HG03175 (cell line): Measurements from ENCODE around the gene PLCH1.

ENCODE experiments used
- ATAC-seq: cut with Tn5 transposase; IDR thresholded peaks from one replicate; pipeline ENCODE4 v1.9.1; 2021; ENCODE audit warnings: mild to moderate bottlenecking, moderate library complexity; ENCODE audit not compliant: unreplicated experiment

Gene PLCH1

DNA sequence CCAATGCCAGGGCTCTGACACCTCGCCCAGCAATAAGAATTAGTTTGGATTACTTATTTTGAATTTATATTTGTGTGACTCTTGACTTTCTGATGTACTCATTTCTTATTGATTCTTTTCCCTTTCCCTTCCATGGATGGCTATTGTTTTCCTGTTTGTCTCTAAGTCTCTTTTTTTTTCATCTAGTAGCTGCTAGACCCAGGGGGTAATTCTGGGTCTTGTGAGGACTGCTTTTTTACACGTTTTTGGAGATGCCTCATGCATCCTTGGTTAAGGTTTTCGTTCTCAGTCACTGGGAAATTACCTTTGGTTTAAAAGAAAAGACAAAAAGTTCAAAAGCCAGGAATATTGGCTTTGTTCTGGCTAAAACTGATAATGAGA, 381.2 kb downstream of the PLCH1 start:
- ATAC-seq: no peak

DNA sequence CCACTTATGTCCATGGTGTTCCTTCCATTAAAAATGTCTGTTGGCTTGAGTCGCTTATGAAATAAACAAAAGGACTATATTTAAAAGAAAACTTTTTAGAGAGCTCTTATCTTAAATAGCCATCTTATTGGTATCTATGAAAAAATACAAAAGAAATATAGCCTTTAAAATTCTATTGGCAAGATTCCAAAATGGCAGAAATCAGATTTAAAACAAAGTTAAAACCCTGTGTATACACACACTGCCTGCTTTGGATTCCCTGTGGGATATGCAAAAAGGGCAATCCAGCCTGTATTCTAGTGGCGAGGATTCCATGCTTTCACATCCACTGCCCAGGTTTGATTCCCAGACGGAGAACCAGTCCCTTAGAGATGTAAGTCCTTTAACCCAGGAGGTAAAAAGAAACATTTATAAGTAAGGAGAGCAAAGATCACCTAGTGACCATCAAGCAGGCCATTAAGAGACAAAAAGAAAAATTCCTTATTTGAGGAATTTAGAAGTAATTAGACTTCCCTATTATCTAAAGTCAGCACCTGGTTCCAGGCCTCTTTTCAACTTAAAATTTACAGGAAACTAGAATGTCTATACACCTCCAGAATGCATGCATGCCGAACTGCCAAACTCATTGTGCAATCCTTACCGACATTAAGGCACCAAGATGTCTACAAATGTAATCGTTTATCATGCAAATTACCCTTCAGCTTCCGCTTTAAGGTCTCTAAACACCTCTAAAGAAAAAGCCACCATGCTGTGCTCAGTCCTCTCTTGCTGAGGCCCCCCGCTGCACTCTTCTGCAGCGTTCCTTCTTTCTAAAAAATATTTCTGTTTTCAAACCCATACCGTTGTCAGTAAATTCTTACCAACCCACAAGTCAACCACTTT, 381.8 kb downstream of the PLCH1 start:
- ATAC-seq: no peak

DNA sequence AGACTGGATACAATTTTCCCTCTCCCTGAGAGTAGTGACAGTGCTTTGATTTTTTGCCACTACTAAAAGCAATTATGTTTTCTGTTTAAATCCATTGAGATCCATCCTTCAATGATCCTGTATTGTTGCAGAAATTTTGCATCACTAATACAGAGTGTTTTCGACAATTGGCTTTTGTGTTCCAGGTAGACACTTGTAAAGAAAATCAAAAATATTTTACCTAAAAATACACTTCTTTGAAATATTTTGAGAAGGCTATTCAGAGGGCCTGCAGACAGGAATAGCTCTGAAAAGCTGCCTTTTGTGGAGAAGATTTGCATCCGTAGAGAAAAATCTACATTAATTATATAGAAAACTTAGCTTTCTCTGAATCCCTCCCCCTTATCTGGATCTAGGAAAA, 384.6 kb downstream of the PLCH1 start:
- no peak for ATAC-seq

DNA sequence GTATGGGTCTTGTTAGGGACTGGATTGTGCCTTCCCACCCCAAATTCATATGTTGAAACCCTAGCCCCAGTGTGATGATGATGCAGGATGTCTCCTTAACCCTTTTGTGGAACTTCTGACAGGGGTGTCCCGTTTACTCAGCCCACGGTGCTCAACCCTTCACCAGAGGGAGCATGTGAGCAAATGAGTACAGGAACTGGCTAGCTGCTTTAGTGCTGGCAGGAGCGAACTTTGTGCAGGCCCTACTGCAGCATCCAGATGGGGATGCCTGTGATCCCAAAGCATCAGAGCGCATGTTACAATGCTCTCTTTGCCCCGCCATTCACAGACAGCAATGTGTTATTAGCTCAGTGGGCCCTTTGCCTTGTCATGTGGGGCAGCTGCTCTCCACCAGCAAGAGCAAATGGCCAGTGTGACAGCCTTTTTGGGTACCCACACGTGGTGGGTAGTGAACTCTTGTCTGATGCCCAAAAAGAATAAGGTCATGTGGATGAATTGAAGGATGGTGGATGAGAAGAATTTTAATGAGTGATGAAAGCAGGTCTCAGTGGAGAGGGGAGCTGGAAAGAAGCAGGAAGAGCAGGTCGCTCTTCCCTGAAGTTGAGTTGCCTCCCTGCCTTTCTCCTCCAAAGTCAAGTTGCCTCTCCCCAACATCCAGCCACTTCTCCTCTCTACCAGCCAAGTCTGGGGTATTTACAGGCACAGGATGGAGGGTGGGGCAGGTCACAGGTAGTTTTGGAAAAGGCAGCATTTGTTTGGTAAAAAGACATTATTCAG, 388.1 kb downstream of the PLCH1 start:
- no peak for ATAC-seq

DNA sequence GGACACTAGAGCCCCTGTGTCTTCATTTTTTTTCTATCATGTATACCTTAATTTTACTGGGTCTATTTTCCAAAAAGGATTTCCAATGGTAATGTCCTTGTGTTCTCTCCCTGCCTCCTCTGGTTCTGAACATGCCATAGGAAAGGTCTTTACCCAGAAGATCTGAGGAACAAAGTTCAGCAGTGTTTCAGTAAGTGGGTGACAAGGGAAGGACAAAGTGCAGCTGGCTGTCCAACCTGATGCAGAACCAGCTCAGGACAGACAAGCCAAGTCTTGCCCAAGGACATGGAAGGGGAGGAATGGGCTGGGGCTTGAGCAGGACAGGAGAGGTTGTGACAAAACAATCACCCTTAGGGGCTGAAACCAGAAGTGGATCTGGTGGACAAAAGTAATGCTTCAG, 390.2 kb downstream of the PLCH1 start:
- no peak for ATAC-seq

DNA sequence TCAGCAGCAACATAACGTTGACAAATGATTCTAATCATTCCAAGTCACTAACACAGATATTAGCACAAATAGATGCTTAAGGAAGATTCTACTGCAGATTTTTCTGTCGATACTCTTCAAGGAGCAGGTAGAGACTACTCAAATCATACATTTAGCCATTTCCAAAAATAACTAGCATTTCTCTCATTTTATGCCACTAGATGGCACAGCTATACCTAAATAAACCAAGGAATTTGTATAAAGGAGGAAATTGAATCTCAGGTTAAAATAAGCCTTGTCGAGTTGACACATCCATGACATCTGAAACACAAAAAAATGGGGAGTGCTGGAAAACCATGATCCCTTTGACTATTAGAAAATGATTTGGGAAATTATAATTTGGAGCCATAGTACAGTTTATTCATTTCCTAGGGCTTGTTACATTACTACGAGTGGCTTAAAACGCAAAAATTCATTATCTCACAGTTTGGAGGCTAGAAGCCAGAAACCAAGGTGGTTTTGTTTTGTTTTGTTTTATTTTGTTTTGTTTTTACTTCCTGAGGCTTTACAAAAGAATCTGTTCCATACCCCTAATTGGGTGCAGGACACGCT, 391.9 kb downstream of the PLCH1 start:
- ATAC-seq: no peak

DNA sequence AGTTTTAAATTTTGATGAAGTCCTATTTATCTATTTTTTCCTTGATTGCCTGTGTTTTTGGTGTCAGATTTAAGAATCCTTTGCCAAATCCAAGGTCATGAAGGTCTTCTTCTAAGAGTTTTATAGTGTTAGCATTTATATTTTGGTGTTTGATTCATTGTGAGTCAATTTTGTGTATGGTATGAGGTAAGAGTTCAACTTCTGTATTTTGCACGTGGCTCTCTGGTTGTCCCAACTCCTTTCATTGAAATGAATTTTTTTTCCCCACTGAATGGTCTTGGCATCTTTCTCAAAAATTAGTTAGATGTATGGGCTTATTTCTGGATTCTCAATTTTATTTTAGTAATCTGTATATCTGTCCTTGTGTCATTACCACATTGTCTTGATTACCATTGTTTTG, 394.3 kb downstream of the PLCH1 start:
- ATAC-seq: no peak

DNA sequence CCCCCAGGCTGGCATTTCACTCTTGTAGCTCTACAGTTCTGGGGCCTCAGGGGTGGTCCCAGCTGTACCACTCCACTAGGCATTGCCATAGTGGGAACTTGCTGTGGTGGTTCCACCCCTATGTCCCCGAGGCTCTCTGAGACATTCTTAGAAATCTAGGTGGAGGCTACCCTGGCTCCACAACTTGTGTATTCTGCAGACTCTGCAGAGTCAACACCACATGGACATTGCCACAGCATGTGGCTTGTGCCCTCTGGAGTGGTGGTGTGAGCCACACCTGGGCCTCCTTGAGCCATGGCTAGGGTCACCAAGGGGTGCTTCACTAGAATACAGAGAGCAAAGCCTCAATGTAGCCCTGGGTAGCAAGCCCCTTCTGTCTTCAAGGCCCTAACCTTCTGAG, 397.0 kb downstream of the PLCH1 start:
- ATAC-seq: no peak

DNA sequence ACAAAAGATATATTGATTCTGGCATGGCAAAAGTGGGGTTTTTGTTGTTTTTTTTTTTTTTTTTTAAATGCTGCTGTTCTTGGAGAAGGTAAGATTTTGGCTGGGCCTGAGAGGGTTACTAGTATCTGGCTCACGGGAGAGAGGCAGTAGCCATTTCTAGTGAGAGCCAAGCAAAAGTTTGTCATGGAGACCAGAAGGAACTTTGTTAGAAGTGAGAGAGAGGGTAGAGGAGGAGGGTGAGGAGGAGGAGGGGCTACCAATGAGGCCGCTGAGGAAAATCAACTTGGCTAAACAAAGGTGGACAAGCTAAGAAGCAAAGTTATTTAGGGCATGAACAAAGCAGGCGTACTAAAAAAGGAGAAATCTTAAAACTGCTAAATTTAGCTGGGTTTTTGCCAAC, 402.5 kb downstream of the PLCH1 start:
- no peak for ATAC-seq

DNA sequence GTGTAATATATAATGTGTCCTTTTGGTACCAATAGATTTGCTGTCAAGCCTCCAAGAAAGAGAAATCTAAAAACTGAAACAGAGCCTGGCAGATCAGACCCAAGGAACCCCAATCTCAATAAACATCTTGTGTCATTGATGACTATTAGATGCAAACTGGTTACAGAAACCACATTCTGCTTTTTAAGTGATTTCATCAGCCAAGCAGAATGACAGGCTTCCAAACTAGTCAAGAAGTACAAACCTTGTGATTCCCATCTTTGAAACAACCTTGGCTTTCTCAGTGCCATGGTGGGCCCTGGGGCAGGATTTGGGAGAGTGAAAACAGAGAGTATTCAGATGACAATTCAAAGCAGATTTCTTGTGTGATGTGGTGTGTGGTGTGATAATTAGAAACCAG, 405.8 kb downstream of the PLCH1 start:
- ATAC-seq: no peak

DNA sequence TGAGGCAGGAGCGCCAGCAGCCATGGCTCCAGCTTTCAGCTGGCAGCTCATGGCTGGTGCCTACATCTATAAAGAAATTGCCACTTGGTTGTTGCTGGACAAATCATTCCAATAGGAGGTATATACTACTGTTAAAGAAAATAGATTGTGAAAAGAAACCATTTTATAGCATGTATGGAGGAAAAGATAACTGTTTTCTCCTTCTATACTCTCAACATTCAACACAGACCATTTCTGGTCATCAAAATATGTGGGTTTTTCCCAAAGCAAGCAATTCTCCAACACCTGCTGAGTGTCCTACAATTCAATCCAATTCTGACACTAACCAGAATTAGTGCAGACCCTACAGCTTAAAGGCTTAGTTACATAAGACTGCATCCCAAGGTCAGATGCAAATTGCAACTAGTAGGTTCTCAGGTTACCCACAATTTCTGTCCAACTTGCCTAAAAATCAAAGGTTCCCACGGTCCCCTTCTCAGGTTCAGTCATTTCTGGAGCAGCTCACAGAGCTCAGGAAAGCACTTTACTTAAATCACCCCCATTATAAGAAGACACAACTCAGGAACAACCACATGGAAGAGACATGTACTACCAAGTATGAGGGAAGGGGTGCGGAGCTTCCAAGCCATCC, 409.0 kb downstream of the PLCH1 start:
- ATAC-seq: no peak

DNA sequence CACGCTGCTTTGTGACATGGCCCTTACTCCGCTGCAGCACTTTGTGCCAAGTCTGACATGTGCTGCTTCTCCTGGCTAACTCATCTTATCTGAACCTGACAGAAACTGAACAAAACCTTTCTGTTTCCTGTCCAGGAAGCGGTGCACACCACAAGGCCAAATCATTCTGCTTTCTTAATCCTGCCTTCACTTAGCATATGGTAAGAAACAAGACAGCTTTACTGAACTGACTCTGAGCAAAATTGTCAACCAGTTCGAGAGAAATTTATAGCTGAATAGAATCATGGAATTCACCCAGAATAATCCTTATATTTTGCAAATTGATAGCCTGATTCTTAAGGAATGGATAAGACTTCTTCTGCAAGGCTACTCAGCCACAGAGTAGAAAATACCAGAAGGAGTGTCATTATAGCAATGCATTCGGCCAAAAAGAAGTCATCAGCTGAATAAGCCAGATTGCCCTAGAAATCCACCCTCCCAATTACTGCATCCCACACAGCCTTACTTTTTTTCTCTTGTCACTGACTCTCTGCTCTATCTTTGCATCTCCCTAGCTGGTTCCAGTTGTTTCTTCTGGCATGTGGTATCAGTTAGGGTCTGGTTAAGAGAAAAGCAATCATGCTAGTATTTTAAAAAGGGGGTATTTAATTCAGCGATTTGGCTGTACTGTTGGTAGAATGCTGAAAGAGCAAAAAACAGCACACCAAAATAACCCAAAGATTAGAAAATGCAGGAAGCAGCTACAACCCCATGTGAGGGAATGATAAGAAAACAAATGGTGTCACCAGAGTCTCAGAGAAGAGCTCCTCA, 409.8 kb downstream of the PLCH1 start:
- peak; percentile 88 for ATAC-seq

DNA sequence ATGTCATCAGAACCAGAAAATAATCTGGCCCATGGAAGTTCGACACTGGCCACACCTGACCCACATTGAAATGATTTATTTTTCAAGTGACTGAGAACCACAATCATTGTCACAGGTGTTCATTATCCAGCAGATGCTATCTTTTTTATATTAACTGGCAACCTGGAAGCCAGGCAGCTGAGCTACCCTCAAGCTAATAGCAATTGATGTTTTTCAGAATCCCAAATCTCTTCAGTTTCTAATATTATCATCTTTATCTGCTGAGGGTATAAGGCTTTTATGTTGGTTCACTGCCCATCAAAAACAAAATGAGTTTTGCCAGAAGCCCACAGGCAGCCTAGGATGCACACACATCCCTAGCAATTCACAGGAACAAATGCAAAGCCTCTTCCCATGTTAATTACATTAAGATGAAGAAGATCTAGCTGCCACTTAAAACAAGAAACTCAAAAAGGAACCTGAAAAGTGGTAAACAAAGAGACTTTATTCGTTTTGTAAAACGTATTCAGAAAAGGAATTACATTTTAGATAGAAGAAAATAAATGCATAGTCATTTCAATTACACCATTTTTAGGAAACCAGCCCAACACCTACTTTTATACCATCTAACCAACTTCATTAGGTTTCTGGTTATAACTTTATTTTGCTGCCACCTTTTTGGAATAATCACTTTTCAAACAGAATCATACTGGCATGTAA, 410.5 kb downstream of the PLCH1 start:
- no peak for ATAC-seq

DNA sequence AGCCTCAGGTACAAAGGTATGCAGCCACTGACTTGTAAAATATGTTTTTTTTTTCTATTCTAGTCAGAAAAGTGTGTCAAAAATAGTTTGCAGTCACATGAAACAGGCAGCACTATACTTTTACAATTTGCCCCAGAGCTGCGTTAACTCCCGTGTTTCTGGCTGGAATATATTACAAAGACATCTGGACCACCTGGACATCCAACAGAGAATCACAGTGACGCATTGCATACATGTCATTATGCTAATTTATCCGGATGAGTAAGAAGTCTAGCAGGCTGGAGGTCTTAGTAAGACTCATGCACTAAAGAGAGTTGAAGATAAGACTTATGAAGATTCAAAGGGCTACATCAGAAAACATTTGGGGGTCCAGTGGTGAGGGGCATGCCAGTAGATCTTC, 412.2 kb downstream of the PLCH1 start:
- no peak for ATAC-seq

DNA sequence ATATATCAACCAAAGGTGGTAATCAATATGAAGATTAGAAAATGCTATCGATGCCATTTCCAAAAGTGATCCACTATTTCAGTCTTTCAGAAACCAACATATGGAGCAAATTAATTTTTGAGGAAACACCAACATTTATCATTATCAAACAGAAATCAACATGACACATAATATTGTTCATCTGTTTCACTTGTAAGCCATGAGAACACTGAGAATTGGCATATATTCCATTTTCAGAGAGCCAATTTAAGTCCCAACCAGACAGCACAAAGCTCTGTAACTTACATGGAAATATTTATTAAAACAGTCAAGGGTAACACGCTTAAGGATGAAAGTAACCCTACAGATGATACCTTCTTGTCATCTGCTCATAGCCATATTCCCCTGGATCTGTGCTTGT, 413.8 kb downstream of the PLCH1 start:
- ATAC-seq: no peak

DNA sequence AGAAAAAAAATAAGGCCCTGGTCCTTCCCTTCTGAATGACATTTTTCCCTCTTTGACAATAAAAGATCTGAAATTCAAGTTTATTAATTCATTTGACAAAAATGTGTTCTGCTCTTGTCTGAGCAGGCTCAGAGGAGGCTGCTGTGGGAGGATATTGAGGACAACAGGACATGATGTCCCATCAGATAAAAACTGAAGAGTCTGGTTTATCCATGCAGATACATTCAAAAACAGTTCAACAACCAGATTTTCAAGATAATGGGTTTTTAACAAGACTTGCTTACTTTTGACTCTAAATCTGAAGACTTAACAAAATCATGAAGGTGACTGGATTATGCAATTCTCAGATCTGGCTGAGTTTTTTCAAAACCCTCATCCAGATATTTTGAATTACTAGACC, 414.5 kb downstream of the PLCH1 start:
- ATAC-seq: no peak

DNA sequence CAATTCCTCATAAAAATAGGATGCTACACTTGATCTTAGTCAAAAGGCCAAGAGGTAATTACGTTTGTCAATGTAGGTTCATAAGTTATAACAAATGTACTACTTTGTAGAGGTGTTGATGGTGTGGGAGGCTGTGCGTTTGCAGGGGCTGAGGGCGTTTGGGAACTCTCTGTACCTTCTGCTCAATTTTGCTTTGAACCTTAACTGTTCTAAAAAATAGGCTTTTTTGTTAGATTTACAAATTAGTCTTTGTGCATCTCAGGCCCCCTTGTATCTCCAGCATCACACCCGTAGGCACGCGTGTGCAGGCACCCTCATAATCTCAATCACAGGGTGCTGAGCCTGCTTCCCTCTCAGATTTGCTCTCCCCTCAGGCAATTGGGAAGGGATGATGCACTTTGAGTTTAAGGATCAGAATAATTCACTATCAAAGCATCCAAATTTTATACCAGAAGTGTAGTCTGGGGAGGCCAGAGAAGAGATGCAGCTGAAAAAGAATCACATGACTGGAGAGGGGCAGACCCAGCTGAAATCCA, 415.3 kb downstream of the PLCH1 start:
- no peak for ATAC-seq

DNA sequence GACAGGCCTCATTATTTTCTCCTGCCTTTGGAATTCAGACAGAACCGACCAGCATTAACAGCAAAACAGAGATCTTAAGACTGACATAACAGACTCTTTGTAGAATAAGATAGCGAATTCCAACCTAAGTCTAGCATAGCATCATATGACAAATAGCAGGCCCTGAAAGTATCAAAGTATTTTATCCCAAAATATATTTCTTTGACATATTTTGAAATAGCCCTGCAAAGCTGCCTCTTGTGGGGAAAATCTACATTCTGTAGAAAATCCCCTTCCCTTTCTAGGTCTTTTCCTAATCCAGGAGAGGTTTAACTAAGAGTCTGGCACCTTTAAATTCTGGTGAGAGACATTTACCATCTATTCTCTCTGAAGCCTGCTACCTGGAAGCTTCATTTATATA, 417.0 kb downstream of the PLCH1 start:
- ATAC-seq: no peak

DNA sequence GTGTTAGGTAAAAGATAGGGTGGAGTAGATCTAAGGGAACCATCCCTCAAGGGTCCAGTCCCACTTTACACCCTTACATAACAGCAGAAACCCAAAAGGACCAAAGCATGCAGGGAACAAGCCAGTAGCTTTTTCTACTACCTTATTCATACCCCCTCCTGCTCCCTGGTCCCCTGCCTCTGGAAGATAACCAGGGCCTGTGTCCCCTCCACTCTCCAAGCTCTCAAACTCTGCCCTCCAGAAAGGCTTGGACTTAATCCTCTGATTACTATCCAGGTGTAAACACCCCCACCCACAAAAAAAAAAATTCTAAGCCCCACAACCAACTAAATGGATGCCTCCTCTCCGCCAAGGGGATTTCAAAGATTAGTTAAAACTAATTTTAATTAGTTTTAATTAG, 417.4 kb downstream of the PLCH1 start:
- no peak for ATAC-seq

DNA sequence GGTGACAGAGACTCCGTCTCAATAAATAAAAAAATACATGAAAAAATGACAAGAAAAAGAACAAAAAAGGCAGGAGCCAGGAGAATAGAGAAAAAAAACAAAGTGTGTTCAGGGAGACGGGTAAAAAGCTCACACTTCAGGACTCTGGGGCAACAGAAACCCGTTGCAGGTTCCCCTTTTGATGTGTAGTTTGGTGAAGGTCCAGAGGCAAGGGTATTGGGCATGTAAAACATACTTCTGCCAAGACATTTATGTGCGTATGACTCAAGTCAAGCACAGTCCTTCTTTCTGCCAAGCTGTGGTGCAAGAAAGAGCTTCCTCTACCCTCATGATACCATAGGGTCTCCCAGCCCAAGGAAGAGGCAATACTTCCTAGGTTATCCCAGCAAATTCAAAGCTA, 418.0 kb downstream of the PLCH1 start:
- ATAC-seq: no peak
